Measurements from ENCODE around the gene DGKZ. TPM values are rescaled to one million over a fixed set of nuclear protein-coding genes. Genes with fewer than 3 reads are reported as not detected.

Gene DGKZ
- total RNA-seq, 1 donor from 2014 or later: 55.3 TPM

DNA sequence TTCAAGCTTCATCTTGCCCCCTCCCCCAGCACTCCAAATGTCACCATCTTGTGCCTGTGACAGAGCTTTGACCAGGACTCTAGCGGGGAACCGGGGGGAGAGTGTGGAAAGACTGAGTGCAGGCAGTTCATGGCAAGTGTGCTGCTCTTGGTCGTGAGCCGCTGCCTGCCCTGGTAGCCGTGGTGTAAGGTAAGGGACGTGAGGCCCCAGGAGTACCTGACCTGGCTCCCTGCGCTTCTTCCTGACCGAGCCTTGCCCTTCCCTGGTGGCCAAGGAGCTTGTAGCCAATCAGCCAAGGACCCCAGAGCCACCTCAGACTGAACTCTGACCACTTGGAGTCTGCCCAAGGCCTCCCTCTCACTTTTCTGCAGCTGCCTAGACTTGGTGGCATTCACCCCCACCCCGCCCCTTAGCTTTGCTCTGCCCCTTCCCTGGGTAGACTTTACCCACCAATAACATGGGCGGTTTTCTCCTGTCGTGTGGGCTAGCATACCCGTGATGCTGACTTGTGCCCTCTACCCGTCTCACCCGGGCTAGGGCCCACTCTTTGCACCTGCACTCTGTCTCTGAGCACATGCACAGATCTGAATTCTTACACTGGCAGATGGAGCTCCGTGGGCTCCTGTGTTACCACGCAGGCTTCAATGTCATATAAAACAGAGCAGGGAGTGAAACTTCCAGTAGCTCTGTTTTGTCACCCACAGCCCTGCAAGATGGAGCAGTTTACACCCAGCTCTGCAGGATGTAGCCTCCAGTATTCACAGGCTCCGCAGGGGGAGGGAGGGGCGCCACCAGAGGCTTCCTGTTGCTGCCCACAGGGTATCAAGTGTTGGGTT is 1.5 kb downstream of the DGKZ start:
- ATAC-seq: no peak
- Histone ChIP-seq H3K4me1 (peaks cover 81% of the 10 kb centered on the region), H3K27me3 (ENCODE audit: low read depth) (no peaks in the 10 kb centered on the region), H3K36me3 (peaks cover 5% of the 10 kb centered on the region), H3K27ac (peak overlapping the region; percentile 37), H3K9me3 (no peaks in the 10 kb centered on the region), H3K4me3 (peak overlapping the region; percentile 75)
- TF ChIP-seq, protein P1, sequence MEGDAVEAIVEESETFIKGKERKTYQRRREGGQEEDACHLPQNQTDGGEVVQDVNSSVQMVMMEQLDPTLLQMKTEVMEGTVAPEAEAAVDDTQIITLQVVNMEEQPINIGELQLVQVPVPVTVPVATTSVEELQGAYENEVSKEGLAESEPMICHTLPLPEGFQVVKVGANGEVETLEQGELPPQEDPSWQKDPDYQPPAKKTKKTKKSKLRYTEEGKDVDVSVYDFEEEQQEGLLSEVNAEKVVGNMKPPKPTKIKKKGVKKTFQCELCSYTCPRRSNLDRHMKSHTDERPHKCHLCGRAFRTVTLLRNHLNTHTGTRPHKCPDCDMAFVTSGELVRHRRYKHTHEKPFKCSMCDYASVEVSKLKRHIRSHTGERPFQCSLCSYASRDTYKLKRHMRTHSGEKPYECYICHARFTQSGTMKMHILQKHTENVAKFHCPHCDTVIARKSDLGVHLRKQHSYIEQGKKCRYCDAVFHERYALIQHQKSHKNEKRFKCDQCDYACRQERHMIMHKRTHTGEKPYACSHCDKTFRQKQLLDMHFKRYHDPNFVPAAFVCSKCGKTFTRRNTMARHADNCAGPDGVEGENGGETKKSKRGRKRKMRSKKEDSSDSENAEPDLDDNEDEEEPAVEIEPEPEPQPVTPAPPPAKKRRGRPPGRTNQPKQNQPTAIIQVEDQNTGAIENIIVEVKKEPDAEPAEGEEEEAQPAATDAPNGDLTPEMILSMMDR (IDR thresholded peaks at IDR 0.05): no peak
- intact Hi-C loops (cut with DNase I): no loop called here
- DNase-seq: no peak

DNA sequence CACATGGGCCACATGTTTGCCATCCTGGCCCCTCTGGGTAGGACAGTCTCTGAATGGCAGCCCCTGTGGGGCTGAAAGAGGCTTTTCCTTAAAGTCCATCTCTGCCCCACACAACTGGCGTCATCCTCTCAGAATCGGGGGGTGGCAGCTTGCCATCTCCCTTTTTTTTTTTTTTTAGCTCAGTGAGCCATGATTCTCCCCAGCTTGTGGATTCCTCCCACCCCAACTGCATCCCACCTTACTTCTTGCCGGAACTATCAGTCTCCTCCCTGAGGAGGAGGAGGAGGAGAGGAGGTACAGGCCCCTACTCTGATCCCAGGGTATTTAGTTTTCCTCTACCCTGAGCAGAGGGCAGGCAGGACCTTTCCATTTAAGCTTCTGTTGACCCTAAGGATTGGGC is 3.4 kb downstream of the DGKZ start:
- no peak for ATAC-seq
- Histone ChIP-seq H3K4me1 (peaks cover 70% of the 10 kb centered on the region), H3K36me3 (peaks cover 6% of the 10 kb centered on the region), H3K4me3 (no peak overlapping the region), H3K27ac (no peak overlapping the region), H3K9me3 (no peaks in the 10 kb centered on the region), H3K27me3 (ENCODE audit: low read depth) (no peaks in the 10 kb centered on the region)
- no peak for DNase-seq
- TF ChIP-seq, protein P1 (IDR thresholded peaks at IDR 0.05): no peak
- intact Hi-C loops (cut with DNase I): no loop called here

DNA sequence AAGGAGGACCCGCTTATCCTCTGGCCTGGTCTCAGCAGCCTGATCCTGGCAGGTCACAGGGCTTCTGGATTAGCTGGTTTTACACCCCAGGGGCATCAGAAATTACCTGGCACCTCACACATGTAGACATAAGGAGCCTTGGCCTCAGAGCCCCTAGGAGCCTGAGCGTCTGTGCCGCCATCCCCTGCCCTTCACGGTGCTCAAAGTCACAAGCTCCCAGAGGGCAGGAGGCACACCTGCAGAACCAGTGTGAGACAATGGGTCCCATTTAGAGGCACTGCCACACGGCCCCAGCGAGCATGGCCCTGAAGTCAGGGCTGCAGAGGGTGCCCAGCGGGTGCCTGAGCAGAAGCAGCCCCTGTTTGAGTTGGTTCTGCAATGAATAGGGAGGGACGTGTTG is 3.9 kb downstream of the DGKZ start:
- intact Hi-C loops (cut with DNase I): no loop called here
- TF ChIP-seq, protein P1 (IDR thresholded peaks at IDR 0.05): no peak
- DNase-seq (no peak), ATAC-seq (no peak)
- H3K27me3 ChIP-seq (ENCODE audit: low read depth): no peaks in the 10 kb centered on the region
- H3K9me3 ChIP-seq: no peaks in the 10 kb centered on the region
- peaks cover 11% of the 10 kb centered on the region for H3K36me3 ChIP-seq
- H3K4me1 ChIP-seq: peaks cover 69% of the 10 kb centered on the region
- no peak overlapping the region for H3K27ac ChIP-seq
- H3K4me3 ChIP-seq: no peak overlapping the region

DNA sequence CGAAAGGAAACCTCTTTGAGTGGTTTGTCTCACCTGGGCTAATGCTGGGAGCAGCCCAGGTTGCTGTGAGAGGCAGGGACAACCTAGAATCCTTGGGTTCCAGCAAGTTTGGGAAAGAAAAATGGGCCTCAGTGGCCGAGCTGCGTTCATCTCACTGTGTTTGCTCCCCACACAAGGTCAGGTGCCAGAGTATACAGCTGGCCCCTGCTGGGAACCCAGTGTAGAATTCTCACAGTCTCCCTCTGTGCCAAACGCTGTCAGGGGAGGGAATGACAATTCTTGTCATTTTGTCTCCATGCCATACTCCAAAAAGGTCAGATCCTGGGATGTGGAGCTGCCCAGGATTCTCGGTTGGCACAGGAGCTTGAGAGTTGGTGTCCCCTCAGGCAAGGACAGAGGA is 4.3 kb downstream of the DGKZ start:
- Histone ChIP-seq H3K27ac (peak overlapping the region; percentile 49), H3K36me3 (peaks cover 15% of the 10 kb centered on the region), H3K9me3 (no peaks in the 10 kb centered on the region), H3K27me3 (ENCODE audit: low read depth) (no peaks in the 10 kb centered on the region), H3K4me3 (peak overlapping the region; percentile 19), H3K4me1 (peaks cover 64% of the 10 kb centered on the region)
- intact Hi-C loops (cut with DNase I): no loop called here
- no peak for ATAC-seq
- TF ChIP-seq, protein P1 (IDR thresholded peaks at IDR 0.05): no peak
- DNase-seq: no peak

DNA sequence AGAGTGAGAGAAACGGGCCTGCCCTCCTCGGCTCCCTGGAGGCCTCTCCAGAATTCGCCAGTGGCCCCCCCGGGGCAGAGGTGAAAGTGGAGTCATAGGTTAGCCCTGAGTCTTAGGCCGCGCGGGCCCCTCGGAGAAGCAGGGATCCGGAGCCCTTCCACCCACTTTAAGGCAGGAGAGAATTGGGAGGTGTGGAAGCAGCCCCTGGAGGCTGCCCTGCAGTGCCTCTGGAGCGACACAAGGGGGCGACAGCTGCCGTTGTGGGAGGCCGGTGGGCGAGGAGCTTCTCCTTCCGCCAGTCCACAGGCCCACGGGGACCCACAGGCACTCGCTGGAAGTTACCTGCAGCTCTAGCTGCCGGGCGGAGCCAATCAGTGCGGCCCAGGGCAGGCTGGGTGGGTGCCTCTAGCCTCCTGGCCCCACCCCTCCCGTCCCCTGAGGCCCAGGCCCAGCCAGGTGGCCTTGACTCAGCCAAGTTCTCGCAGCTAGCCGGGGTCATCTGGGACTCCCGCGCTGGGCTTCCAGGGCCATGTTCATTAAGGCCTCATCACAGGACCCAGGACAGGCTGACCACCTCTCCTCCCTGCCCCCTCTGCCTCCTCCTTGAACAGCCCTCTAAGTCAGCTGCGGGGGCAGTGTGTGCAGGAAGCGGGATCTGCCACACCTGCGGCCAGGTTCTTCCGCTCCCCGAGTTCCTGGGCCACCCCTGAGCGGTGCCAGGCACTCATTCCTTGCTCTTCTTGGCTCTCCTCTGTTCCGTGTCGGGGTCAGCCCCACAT is 5.0 kb downstream of the DGKZ start:
- peaks cover 16% of the 10 kb centered on the region for H3K36me3 ChIP-seq
- peak overlapping the region; percentile 19 for H3K4me3 ChIP-seq
- H3K27me3 ChIP-seq (ENCODE audit: low read depth): no peaks in the 10 kb centered on the region
- H3K9me3 ChIP-seq: no peaks in the 10 kb centered on the region
- peak overlapping the region; percentile 49 for H3K27ac ChIP-seq
- DNase-seq (no peak), ATAC-seq (peak; percentile 1 to 20)
- intact Hi-C loops (cut with DNase I): no loop called here
- TF ChIP-seq, protein P1 (IDR thresholded peaks at IDR 0.05): peak; percentile 84
- peaks cover 66% of the 10 kb centered on the region for H3K4me1 ChIP-seq
